Measurements from ENCODE around the gene TNFRSF4.
"Not testable (repeated sequence)": the region's sequence is repeated elsewhere in the genome, so short reads cannot be mapped to it uniquely, and the experiment has no call there.

TNFRSF4 gene

DNA sequence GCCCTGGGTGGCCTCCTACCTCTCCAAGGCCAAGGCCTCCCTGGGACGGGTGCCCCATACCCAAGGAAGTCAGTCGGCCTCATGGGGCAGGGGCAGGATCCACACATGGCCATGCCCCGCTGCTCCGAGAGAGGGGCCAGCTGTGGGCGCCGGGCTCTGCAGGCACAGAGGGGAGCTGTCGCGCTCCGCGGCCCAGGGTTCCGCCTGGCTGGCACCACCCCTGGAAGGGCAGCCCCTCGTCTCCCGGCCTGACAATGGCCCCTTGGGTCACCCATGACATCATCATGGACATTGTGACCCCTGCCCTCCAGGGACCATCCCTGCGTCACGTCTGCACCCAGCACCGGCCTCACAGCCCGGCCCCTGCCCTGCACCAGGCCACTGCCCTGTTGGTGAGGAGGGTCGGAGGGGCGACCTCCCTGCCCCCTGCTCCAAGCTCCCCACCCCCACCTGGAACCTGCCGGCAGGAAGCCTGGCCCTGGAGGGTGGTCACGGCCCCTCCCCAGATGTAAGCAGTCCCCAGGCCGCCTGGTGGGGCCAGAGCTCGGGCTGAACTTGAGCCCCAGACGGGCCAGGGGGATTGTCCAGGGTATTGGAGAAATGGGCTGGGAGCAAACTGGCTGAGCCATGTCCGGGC lies 34.5 kb downstream of the TNFRSF4 start:
- no peak overlapping the region for H3K4me2 ChIP-seq
- no peaks in the 10 kb centered on the region for H3K36me3 ChIP-seq (ENCODE audit: insufficient read depth)
- H3K4me3 ChIP-seq (IDR thresholded peaks at IDR 0.05; ENCODE audit: insufficient read depth, low read depth, low read length) = no peak overlapping the region
- H3K79me2 ChIP-seq (ENCODE audit: insufficient read depth, low read depth) = no peaks in the 10 kb centered on the region
- no peaks in the 10 kb centered on the region for H4K20me1 ChIP-seq (ENCODE audit: insufficient read depth)
- no peak overlapping the region for H3K9ac ChIP-seq
- H3K27ac ChIP-seq = no peak overlapping the region
- no peak overlapping the region for H2AFZ ChIP-seq (ENCODE audit: low read depth)
- H3K27me3 ChIP-seq (ENCODE audit: insufficient read depth, low read depth) = peaks cover 94% of the 10 kb centered on the region
- TF ChIP-seq, protein P1, sequence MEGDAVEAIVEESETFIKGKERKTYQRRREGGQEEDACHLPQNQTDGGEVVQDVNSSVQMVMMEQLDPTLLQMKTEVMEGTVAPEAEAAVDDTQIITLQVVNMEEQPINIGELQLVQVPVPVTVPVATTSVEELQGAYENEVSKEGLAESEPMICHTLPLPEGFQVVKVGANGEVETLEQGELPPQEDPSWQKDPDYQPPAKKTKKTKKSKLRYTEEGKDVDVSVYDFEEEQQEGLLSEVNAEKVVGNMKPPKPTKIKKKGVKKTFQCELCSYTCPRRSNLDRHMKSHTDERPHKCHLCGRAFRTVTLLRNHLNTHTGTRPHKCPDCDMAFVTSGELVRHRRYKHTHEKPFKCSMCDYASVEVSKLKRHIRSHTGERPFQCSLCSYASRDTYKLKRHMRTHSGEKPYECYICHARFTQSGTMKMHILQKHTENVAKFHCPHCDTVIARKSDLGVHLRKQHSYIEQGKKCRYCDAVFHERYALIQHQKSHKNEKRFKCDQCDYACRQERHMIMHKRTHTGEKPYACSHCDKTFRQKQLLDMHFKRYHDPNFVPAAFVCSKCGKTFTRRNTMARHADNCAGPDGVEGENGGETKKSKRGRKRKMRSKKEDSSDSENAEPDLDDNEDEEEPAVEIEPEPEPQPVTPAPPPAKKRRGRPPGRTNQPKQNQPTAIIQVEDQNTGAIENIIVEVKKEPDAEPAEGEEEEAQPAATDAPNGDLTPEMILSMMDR (conservative IDR thresholded peaks at IDR 0.05; ENCODE audit: low read depth, low read length) = no peak
- no peaks in the 10 kb centered on the region for H3K4me1 ChIP-seq (ENCODE audit: low read depth, poor library complexity, severe bottlenecking)

DNA sequence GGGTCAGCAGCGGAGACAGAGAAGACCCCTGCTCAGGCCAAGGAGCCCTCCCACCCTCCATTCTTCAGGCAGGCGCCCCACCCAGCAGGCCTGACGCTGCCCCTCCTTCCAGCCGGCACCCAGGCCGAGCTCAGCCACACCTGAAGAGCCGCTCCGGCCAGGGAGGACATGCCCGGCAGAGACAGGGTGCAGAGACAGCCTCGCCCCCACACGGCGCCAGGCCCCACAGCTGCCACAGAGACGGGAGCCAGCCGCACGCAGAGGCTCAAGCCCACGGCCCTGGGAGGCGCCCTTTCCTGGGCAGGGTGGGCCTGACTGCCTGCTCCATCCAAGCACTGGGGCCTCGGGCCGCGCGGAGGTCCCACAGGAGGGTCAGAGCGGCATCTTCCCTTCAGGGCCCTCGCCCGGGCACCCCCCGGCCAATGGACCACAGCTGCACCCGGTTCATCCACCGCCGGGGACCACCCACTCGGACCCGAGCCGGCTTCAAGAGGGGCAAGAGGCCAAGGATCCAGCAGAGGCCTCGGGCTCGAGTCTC lies 35.1 kb downstream of the TNFRSF4 start:
- no peak overlapping the region for H3K9ac ChIP-seq
- H3K27me3 ChIP-seq (ENCODE audit: insufficient read depth, low read depth) = peaks cover 94% of the 10 kb centered on the region
- H3K4me3 ChIP-seq (IDR thresholded peaks at IDR 0.05; ENCODE audit: insufficient read depth, low read depth, low read length) = no peak overlapping the region
- H3K36me3 ChIP-seq (ENCODE audit: insufficient read depth) = no peaks in the 10 kb centered on the region
- no peak overlapping the region for H2AFZ ChIP-seq (ENCODE audit: low read depth)
- TF ChIP-seq, protein P1 (conservative IDR thresholded peaks at IDR 0.05; ENCODE audit: low read depth, low read length) = no peak
- no peaks in the 10 kb centered on the region for H3K4me1 ChIP-seq (ENCODE audit: low read depth, poor library complexity, severe bottlenecking)
- H3K4me2 ChIP-seq = no peak overlapping the region
- no peaks in the 10 kb centered on the region for H4K20me1 ChIP-seq (ENCODE audit: insufficient read depth)
- no peaks in the 10 kb centered on the region for H3K79me2 ChIP-seq (ENCODE audit: insufficient read depth, low read depth)
- H3K27ac ChIP-seq = no peak overlapping the region

DNA sequence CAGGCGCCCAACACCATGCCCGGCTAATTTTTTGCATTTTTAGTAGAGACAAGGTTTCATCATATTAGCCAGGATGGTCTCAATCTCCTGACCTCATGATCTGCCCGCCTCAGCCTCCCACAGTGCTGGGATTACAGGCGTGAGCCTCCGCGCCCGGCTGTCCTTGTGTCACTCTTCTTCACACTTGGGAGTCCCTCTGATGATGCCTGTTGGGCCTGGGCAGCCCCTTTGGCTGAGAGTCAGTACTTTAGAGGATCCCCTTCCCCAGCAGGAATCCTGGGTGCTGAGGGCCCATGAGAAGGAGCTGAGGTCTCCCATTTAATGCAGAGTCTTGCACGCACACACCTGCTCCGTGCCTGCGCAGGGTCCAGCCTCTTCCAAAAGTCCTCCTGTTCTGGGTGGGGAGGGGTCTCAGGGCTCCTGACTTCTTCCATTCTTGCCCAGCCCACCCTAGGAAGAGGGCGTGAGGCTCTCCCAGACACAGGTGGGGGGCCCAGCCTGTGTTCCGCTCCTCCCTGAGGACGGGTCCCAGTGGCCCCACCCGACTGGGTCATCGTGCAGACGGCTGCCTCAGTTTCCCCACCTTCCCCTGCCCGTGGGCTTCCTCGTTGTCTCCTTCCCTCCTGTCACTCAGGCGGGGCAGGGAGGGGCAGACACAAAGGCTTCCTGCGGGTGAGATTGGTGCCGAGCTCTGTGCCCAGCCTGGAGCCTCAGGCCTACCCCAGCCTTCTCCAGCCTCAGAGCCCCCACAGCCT lies 36.3 kb downstream of the TNFRSF4 start:
- Histone ChIP-seq H4K20me1 (ENCODE audit: insufficient read depth) (no peaks in the 10 kb centered on the region), H3K9ac (no peak overlapping the region), H3K4me1 (ENCODE audit: low read depth, poor library complexity, severe bottlenecking) (no peaks in the 10 kb centered on the region), H3K27ac (no peak overlapping the region), H3K79me2 (ENCODE audit: insufficient read depth, low read depth) (no peaks in the 10 kb centered on the region), H2AFZ (ENCODE audit: low read depth) (no peak overlapping the region), H3K4me3 (IDR thresholded peaks at IDR 0.05; ENCODE audit: insufficient read depth, low read depth, low read length) (no peak overlapping the region), H3K27me3 (ENCODE audit: insufficient read depth, low read depth) (peaks cover 94% of the 10 kb centered on the region), H3K36me3 (ENCODE audit: insufficient read depth) (no peaks in the 10 kb centered on the region), H3K4me2 (no peak overlapping the region)
- TF ChIP-seq, protein P1 (conservative IDR thresholded peaks at IDR 0.05; ENCODE audit: low read depth, low read length) = no peak

DNA sequence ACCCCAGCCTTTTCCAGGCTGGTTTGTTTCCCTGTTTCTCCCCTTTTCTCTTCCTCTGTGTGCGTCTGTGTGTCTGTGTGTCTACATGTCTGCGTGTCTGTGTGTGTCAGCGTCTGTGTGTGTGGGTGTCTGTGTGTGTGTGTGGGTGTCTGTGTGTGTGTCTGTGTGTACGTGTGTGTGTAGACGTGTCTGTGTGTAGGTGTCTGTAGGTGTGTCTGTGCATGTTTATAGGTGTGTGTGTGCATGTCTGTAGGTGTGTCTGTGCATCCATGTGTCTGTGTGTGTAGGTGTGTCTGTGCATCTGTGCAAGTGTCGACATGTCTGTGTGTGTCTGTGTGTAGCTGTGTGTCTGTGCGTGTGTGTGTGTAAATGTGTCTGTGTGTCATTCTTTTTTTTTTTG lies 37.0 kb downstream of the TNFRSF4 start:
- H3K27ac ChIP-seq = no peak overlapping the region
- peaks cover 94% of the 10 kb centered on the region for H3K27me3 ChIP-seq (ENCODE audit: insufficient read depth, low read depth)
- H3K36me3 ChIP-seq (ENCODE audit: insufficient read depth) = no peaks in the 10 kb centered on the region
- H3K4me1 ChIP-seq (ENCODE audit: low read depth, poor library complexity, severe bottlenecking) = peaks cover 5% of the 10 kb centered on the region
- TF ChIP-seq, protein P1 (conservative IDR thresholded peaks at IDR 0.05; ENCODE audit: low read depth, low read length) = no peak
- H4K20me1 ChIP-seq (ENCODE audit: insufficient read depth) = no peaks in the 10 kb centered on the region
- no peak overlapping the region for H3K9ac ChIP-seq
- H3K4me3 ChIP-seq (IDR thresholded peaks at IDR 0.05; ENCODE audit: insufficient read depth, low read depth, low read length) = no peak overlapping the region
- no peak overlapping the region for H3K4me2 ChIP-seq
- H3K79me2 ChIP-seq (ENCODE audit: insufficient read depth, low read depth) = no peaks in the 10 kb centered on the region
- no peak overlapping the region for H2AFZ ChIP-seq (ENCODE audit: low read depth)

DNA sequence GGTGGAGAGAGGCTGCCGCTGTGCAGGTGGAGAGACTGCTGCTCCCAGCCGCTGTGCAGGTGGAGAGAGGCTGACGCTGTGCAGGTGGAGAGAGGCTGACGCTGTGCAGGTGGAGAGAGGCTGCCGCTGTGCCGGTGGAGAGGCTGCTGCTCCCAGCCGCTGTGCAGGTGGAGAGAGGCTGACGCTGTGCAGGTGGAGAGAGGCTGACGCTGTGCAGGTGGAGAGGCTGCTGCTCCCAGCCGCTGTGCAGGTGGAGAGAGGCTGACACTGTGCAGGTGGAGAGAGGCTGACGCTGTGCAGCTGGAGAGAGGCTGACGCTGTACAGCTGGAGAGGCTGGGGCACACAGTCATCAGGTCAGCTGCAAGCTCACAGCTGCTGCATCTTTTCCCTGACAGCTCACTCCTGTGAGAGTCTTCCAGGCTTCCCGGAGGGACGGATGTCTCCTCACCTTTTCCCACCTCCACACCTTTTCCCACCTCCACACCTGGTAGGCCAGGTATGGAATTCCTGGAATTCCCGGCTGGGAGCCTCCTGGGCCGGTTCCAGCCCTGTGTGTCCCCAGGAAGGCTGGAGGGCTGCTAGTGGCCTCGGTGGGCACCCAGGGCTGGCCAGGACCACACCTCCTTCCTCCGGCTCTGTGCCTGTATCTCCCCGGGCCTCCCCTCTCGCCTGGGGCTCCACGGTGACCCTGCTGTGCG lies 37.7 kb downstream of the TNFRSF4 start:
- not testable (repeated sequence) for H3K27ac ChIP-seq; H4K20me1 ChIP-seq (ENCODE audit: insufficient read depth); H3K4me2 ChIP-seq; H3K9ac ChIP-seq; H3K36me3 ChIP-seq (ENCODE audit: insufficient read depth); H3K79me2 ChIP-seq (ENCODE audit: insufficient read depth, low read depth); H2AFZ ChIP-seq (ENCODE audit: low read depth); H3K4me3 ChIP-seq (IDR thresholded peaks at IDR 0.05; ENCODE audit: insufficient read depth, low read depth, low read length)
- Histone ChIP-seq H3K27me3 (ENCODE audit: insufficient read depth, low read depth) (peaks cover 94% of the 10 kb centered on the region), H3K4me1 (ENCODE audit: low read depth, poor library complexity, severe bottlenecking) (peaks cover 11% of the 10 kb centered on the region)

Data from KMS-11 (cell line).